Measurements from ENCODE around the gene GPALPP1.

- TF ChIP-seq EZH2 (IDR thresholded peaks at IDR 0.05; ENCODE audit: low read length, missing control alignments), result no peak
- no peak for TF ChIP-seq CTCF (conservative IDR thresholded peaks at IDR 0.05 in 1 of 2, IDR thresholded peaks at IDR 0.05 in 1 of 2; ENCODE audit: low read depth in 1 of 2, low read length in 2 of 2)
These were observed 88.7 kb downstream of the GPALPP1 start for GRCh38 chr13:45078003-45078402.

Data from fibroblast of lung (primary cell).